ENCODE results near the gene BDNF.

The BDNF gene

GRCh38 chr11:27705873-27706820 lies 5.9 kb upstream of the BDNF start:
- Histone ChIP-seq H3K27me3 (ENCODE audit: control insufficient read depth in 1 of 2, insufficient read depth in 1 of 2, low read length in 2 of 2) (no peaks in the 10 kb centered on the region), H4K91ac (ENCODE audit: low read length) (no peak overlapping the region), H3K4me1 (ENCODE audit: control insufficient read depth, insufficient read depth, low read depth, low read length) (no peaks in the 10 kb centered on the region), H3K79me1 (replicated peaks; ENCODE audit: low read length, poor library complexity, severe bottlenecking) (no peaks in the 10 kb centered on the region), H3K9me3 (ENCODE audit: control insufficient read depth, low read length) (no peaks in the 10 kb centered on the region), H3K14ac (ENCODE audit: low read length in 2 of 2) (no peak overlapping the region), H3K36me3 (ENCODE audit: control insufficient read depth in 1 of 2, insufficient read depth in 2 of 2, low read depth in 1 of 2, low read length in 2 of 2) (no peaks in the 10 kb centered on the region), H3K18ac (ENCODE audit: low read depth in 1 of 2, low read length in 2 of 2) (no peak overlapping the region), H3K27ac (ENCODE audit: low read length, poor library complexity, severe bottlenecking) (no peak overlapping the region), H3K4me3 (ENCODE audit: insufficient read depth in 1 of 2, low read depth in 1 of 2, low read length in 2 of 2) (no peak overlapping the region), H3K23ac (ENCODE audit: low read length in 2 of 2) (no peak overlapping the region), H2BK15ac (ENCODE audit: low read depth, poor library complexity, severe bottlenecking) (no peak overlapping the region), H2BK12ac (ENCODE audit: low read length in 2 of 2) (peak overlapping the region in 1 of 2 experiments; percentile 37), H2BK5ac (ENCODE audit: low read depth, low read length, poor library complexity, severe bottlenecking) (no peak overlapping the region), H4K8ac (ENCODE audit: low read length) (no peak overlapping the region), H3K4ac (ENCODE audit: low read depth in 1 of 2, low read length in 2 of 2) (no peak overlapping the region), H2AK5ac (ENCODE audit: low read length, severe bottlenecking) (no peak overlapping the region), H3K4me2 (ENCODE audit: low read length, poor library complexity, severe bottlenecking) (no peak overlapping the region), H2BK120ac (ENCODE audit: low read depth, low read length) (no peak overlapping the region), H3K9ac (ENCODE audit: low read length) (no peak overlapping the region), H2AFZ (ENCODE audit: low read depth, low read length) (no peak overlapping the region)
- WGBS = 53% methylated on average over 5 of the region's 5 CpGs
- peak; percentile 52 for DNase-seq

- Histone ChIP-seq H3K23ac (ENCODE audit: low read length in 2 of 2) (no peak overlapping the region), H4K8ac (ENCODE audit: low read length) (no peak overlapping the region), H3K4ac (ENCODE audit: low read depth in 1 of 2, low read length in 2 of 2) (no peak overlapping the region)
Observed at GRCh38 chr11:27703481-27703880, 3.2 kb upstream of the BDNF start.

GRCh38 chr11:27702811-27703210 lies 2.6 kb upstream of the BDNF start:
- peak overlapping the region in 1 of 2 experiments; percentile 37 for H3K18ac ChIP-seq (ENCODE audit: low read depth in 1 of 2, low read length in 2 of 2)
- H3K4me3 ChIP-seq (ENCODE audit: insufficient read depth in 1 of 2, low read depth in 1 of 2, low read length in 2 of 2) = no peak overlapping the region
- peak overlapping the region; percentile 31 to 50 for H2BK12ac ChIP-seq (ENCODE audit: low read length in 2 of 2)
- DNase-seq = no peak
- H3K14ac ChIP-seq (ENCODE audit: low read length in 2 of 2) = no peak overlapping the region
- no peak overlapping the region for H2BK15ac ChIP-seq (ENCODE audit: low read depth, poor library complexity, severe bottlenecking)
- H2AK5ac ChIP-seq (ENCODE audit: low read length, severe bottlenecking) = peak overlapping the region; percentile 75
- peak overlapping the region in 1 of 2 experiments; percentile 54 for H3K4ac ChIP-seq (ENCODE audit: low read depth in 1 of 2, low read length in 2 of 2)
- no peaks in the 10 kb centered on the region for H3K4me1 ChIP-seq (ENCODE audit: control insufficient read depth, insufficient read depth, low read depth, low read length)
- no peaks in the 10 kb centered on the region for H3K27me3 ChIP-seq (ENCODE audit: control insufficient read depth in 1 of 2, insufficient read depth in 1 of 2, low read length in 2 of 2)
- no peak overlapping the region for H3K27ac ChIP-seq (ENCODE audit: low read length, poor library complexity, severe bottlenecking)
- peaks cover 4% of the 10 kb centered on the region for H3K79me1 ChIP-seq (replicated peaks; ENCODE audit: low read length, poor library complexity, severe bottlenecking)
- H2BK5ac ChIP-seq (ENCODE audit: low read depth, low read length, poor library complexity, severe bottlenecking) = no peak overlapping the region
- H4K8ac ChIP-seq (ENCODE audit: low read length) = no peak overlapping the region
- no peak overlapping the region for H3K4me2 ChIP-seq (ENCODE audit: low read length, poor library complexity, severe bottlenecking)
- no peak overlapping the region for H4K91ac ChIP-seq (ENCODE audit: low read length)
- H3K9ac ChIP-seq (ENCODE audit: low read length) = no peak overlapping the region
- H3K9me3 ChIP-seq (ENCODE audit: control insufficient read depth, low read length) = no peaks in the 10 kb centered on the region
- no peaks in the 10 kb centered on the region for H3K36me3 ChIP-seq (ENCODE audit: control insufficient read depth in 1 of 2, insufficient read depth in 2 of 2, low read depth in 1 of 2, low read length in 2 of 2)
- no peak overlapping the region for H2BK120ac ChIP-seq (ENCODE audit: low read depth, low read length)
- no peak overlapping the region for H2AFZ ChIP-seq (ENCODE audit: low read depth, low read length)
- 32% methylated on average over 4 of the region's 6 CpGs for WGBS
- H3K23ac ChIP-seq (ENCODE audit: low read length in 2 of 2) = no peak overlapping the region

More at GRCh38 chr11:27703481-27703880, 3.2 kb upstream of the BDNF start:
- no peaks in the 10 kb centered on the region for H3K4me1 ChIP-seq (ENCODE audit: control insufficient read depth, insufficient read depth, low read depth, low read length)
- H2BK15ac ChIP-seq (ENCODE audit: low read depth, poor library complexity, severe bottlenecking) = no peak overlapping the region
- H2AK5ac ChIP-seq (ENCODE audit: low read length, severe bottlenecking) = no peak overlapping the region
- no peak overlapping the region for H3K4me2 ChIP-seq (ENCODE audit: low read length, poor library complexity, severe bottlenecking)
- no peaks in the 10 kb centered on the region for H3K27me3 ChIP-seq (ENCODE audit: control insufficient read depth in 1 of 2, insufficient read depth in 1 of 2, low read length in 2 of 2)
- H3K4me3 ChIP-seq (ENCODE audit: insufficient read depth in 1 of 2, low read depth in 1 of 2, low read length in 2 of 2) = no peak overlapping the region
- no peaks in the 10 kb centered on the region for H3K9me3 ChIP-seq (ENCODE audit: control insufficient read depth, low read length)
- H4K91ac ChIP-seq (ENCODE audit: low read length) = no peak overlapping the region
- H3K36me3 ChIP-seq (ENCODE audit: control insufficient read depth in 1 of 2, insufficient read depth in 2 of 2, low read depth in 1 of 2, low read length in 2 of 2) = no peaks in the 10 kb centered on the region
- no peak overlapping the region for H3K27ac ChIP-seq (ENCODE audit: low read length, poor library complexity, severe bottlenecking)
- H3K79me1 ChIP-seq (replicated peaks; ENCODE audit: low read length, poor library complexity, severe bottlenecking) = peaks cover 4% of the 10 kb centered on the region
- no peak overlapping the region for H2BK5ac ChIP-seq (ENCODE audit: low read depth, low read length, poor library complexity, severe bottlenecking)
- H2BK12ac ChIP-seq (ENCODE audit: low read length in 2 of 2) = no peak overlapping the region
- no peak overlapping the region for H3K18ac ChIP-seq (ENCODE audit: low read depth in 1 of 2, low read length in 2 of 2)
- peak; percentile 82 for DNase-seq
- no peak overlapping the region for H2BK120ac ChIP-seq (ENCODE audit: low read depth, low read length)
- WGBS = 20% methylated on average over 2 of the region's 3 CpGs
- no peak overlapping the region for H3K9ac ChIP-seq (ENCODE audit: low read length)
- no peak overlapping the region for H3K14ac ChIP-seq (ENCODE audit: low read length in 2 of 2)
- no peak overlapping the region for H2AFZ ChIP-seq (ENCODE audit: low read depth, low read length)

- Histone ChIP-seq H3K4me2 (ENCODE audit: low read length, poor library complexity, severe bottlenecking) (peak overlapping the region; percentile 78), H3K4me3 (ENCODE audit: insufficient read depth in 1 of 2, low read depth in 1 of 2, low read length in 2 of 2) (peak overlapping the region; percentile 56 to 86), H3K4ac (ENCODE audit: low read depth in 1 of 2, low read length in 2 of 2) (peak overlapping the region in 1 of 2 experiments; percentile 69), H4K91ac (ENCODE audit: low read length) (no peak overlapping the region), H4K8ac (ENCODE audit: low read length) (peak overlapping the region; percentile 55), H3K4me1 (ENCODE audit: control insufficient read depth, insufficient read depth, low read depth, low read length) (no peaks in the 10 kb centered on the region), H3K79me1 (replicated peaks; ENCODE audit: low read length, poor library complexity, severe bottlenecking) (peaks cover 4% of the 10 kb centered on the region), H3K9ac (ENCODE audit: low read length) (peak overlapping the region; percentile 80), H2BK12ac (ENCODE audit: low read length in 2 of 2) (peak overlapping the region in 1 of 2 experiments; percentile 42), H3K23ac (ENCODE audit: low read length in 2 of 2) (no peak overlapping the region), H3K9me3 (ENCODE audit: control insufficient read depth, low read length) (no peaks in the 10 kb centered on the region), H3K27me3 (ENCODE audit: control insufficient read depth in 1 of 2, insufficient read depth in 1 of 2, low read length in 2 of 2) (no peaks in the 10 kb centered on the region), H3K36me3 (ENCODE audit: control insufficient read depth in 1 of 2, insufficient read depth in 2 of 2, low read depth in 1 of 2, low read length in 2 of 2) (no peaks in the 10 kb centered on the region), H2BK15ac (ENCODE audit: low read depth, poor library complexity, severe bottlenecking) (peak overlapping the region; percentile 90), H2BK120ac (ENCODE audit: low read depth, low read length) (peak overlapping the region; percentile 68), H3K14ac (ENCODE audit: low read length in 2 of 2) (no peak overlapping the region), H2BK5ac (ENCODE audit: low read depth, low read length, poor library complexity, severe bottlenecking) (no peak overlapping the region), H3K27ac (ENCODE audit: low read length, poor library complexity, severe bottlenecking) (peak overlapping the region; percentile 62), H3K18ac (ENCODE audit: low read depth in 1 of 2, low read length in 2 of 2) (peak overlapping the region; percentile 88 to 94), H2AFZ (ENCODE audit: low read depth, low read length) (no peak overlapping the region), H2AK5ac (ENCODE audit: low read length, severe bottlenecking) (no peak overlapping the region)
- DNase-seq = peak; percentile 82
- 1% methylated on average over 29 of the region's 30 CpGs for WGBS
Observed at GRCh38 chr11:27701355-27702105, 1.3 kb upstream of the BDNF start.

Data from mesenchymal stem cell (in vitro differentiated cells and primary cell).